H1 (cell line): ENCODE results near the gene SYDE1. TPM values are rescaled to one million over a fixed set of nuclear protein-coding genes. Genes with fewer than 3 reads are reported as not detected.

Experiments
- CTCF ChIA-PET: fragments of 300-600 bp; sonication (Branson Sonifier 250); formaldehyde crosslinking; loops from one replicate; lab custom pipeline; 2021; ENCODE audit not compliant: partially characterized antibody; lab: Charles Lee
- POLR2A ChIA-PET: fragments of 300-600 bp; sonication (Branson Sonifier 250); formaldehyde crosslinking; loops from one replicate; lab custom pipeline; 2021; ENCODE audit warnings: inconsistent platforms; ENCODE audit not compliant: partially characterized antibody; lab: Charles Lee
- DNase-seq, 2 experiments: peaks; one replicate each; pipeline versions ENCODE4 v3.0.0 to v3.0.0-alpha.2; 2010 to 2022; ENCODE audit warnings: low spot score in 2 of 2, low read depth in 1 of 2, mixed read lengths in 1 of 2
- FAIRE-seq: peaks from 2 replicates; lab custom pipeline; 2011; peaks lifted over from hg19 to GRCh38; lab: Jason Lieb, UNC
- H2AFZ ChIP-seq: 2 replicates; pipeline ENCODE4 v1.8.1; 2012; ENCODE audit warnings: low read length, inconsistent platforms
- H2AK5ac ChIP-seq: 2 replicates; pipeline ENCODE4 v1.6.1; 2013; ENCODE audit warnings: low read depth, low read length
- H2BK120ac ChIP-seq: replicated peaks from 2 replicates; pipeline ENCODE3; 2013; ENCODE audit warnings: low read depth, low read length, inconsistent platforms
- H2BK12ac ChIP-seq: 2 replicates; pipeline ENCODE4 v1.6.1; 2013; ENCODE audit warnings: low read depth, low read length
- H2BK15ac ChIP-seq: 2 replicates; pipeline ENCODE4 v1.6.1; 2013; ENCODE audit warnings: low read length
- H2BK20ac ChIP-seq: 2 replicates; pipeline ENCODE4 v1.6.1; 2013; ENCODE audit warnings: low read length
- H2BK5ac ChIP-seq: 2 replicates; pipeline ENCODE4 v1.6.1; 2013; ENCODE audit warnings: low read depth, low read length
- H3K14ac ChIP-seq: 2 replicates; pipeline ENCODE4 v1.6.1; 2013; ENCODE audit warnings: inconsistent platforms; ENCODE audit not compliant: insufficient read length
- H3K18ac ChIP-seq: 2 replicates; pipeline ENCODE4 v1.6.1; 2013; ENCODE audit warnings: low read length; ENCODE audit errors: extremely low read depth
- H3K23ac ChIP-seq: 2 replicates; pipeline ENCODE4 v1.6.1; 2013; ENCODE audit warnings: inconsistent platforms; ENCODE audit not compliant: insufficient read length
- H3K23me2 ChIP-seq: 2 replicates; pipeline ENCODE4 v1.6.1; 2013; ENCODE audit warnings: low read depth, low read length
- H3K27ac ChIP-seq: 2 replicates; pipeline ENCODE4 v1.6.1; 2011; ENCODE audit warnings: low read depth, low read length, inconsistent platforms
- H3K27me3 ChIP-seq, 4 experiments: replicated peaks in 1 of 4; 1 replicate in 1 of 4; 2 replicates in 3 of 4; pipeline versions ENCODE4 v1.6.1 to v1.8.1; 2011 to 2013; ENCODE audit warnings: low read length in 3 of 4, mild to moderate bottlenecking in 3 of 4, inconsistent platforms in 2 of 4, mixed read lengths in 2 of 4, moderate library complexity in 1 of 4; ENCODE audit not compliant: control insufficient read depth in 3 of 4, insufficient read depth in 3 of 4; ENCODE audit errors: extremely low read depth in 1 of 4
- H3K36me3 ChIP-seq, 4 experiments: 2 replicates each; pipeline versions ENCODE4 v1.6.1 to v1.8.1; 2011 to 2013; ENCODE audit warnings: mild to moderate bottlenecking in 4 of 4, low read length in 3 of 4, moderate library complexity in 2 of 4, control low read depth in 1 of 4, inconsistent platforms in 1 of 4; ENCODE audit not compliant: insufficient read depth in 4 of 4, control insufficient read depth in 2 of 4
- H3K4ac ChIP-seq: replicated peaks from 2 replicates; pipeline ENCODE3; 2013; ENCODE audit warnings: low read length, low read depth, mixed read lengths, inconsistent platforms; ENCODE audit not compliant: insufficient read length
- H3K4me1 ChIP-seq, 4 experiments: replicated peaks in 1 of 4; 1 replicate in 1 of 4; 2 replicates in 3 of 4; pipeline versions ENCODE4 v1.6.1 to v1.8.1; 2011 to 2013; ENCODE audit warnings: low read length in 3 of 4, inconsistent platforms in 2 of 4, mixed read lengths in 1 of 4; ENCODE audit not compliant: insufficient read depth in 4 of 4, control insufficient read depth in 3 of 4
- H3K4me2 ChIP-seq, 2 experiments: 2 replicates each; pipeline versions ENCODE4 v1.6.1 to v1.8.1; 2011 to 2013; ENCODE audit warnings: low read depth in 2 of 2, low read length in 2 of 2, control low read depth in 1 of 2, inconsistent platforms in 1 of 2, mild to moderate bottlenecking in 1 of 2; ENCODE audit not compliant: insufficient read depth in 1 of 2
- H3K4me3 ChIP-seq, 4 experiments: fragments of 200-600, 300-600 bp in 1 of 4; sonication (generic), shearing (Covaris generic), sonication (Bioruptor Twin) in 1 of 4; 2 replicates each; pipeline versions ENCODE4 v1.5.1 to v1.8.1; 2011 to 2016; ENCODE audit warnings: low read length in 4 of 4, low read depth in 3 of 4, control low read depth in 2 of 4, inconsistent platforms in 2 of 4, mild to moderate bottlenecking in 2 of 4, mixed read lengths in 1 of 4, moderate library complexity in 1 of 4; ENCODE audit not compliant: insufficient read depth in 2 of 4; ENCODE audit errors: extremely low read depth in 1 of 4
- H3K56ac ChIP-seq: replicated peaks from 2 replicates; pipeline ENCODE3; 2013; ENCODE audit warnings: low read depth, mild to moderate bottlenecking, mixed read lengths, low read length, inconsistent platforms; ENCODE audit not compliant: insufficient read length
- H3K79me1 ChIP-seq: 2 replicates; pipeline ENCODE4 v1.6.1; 2013; ENCODE audit warnings: low read depth, low read length, control low read depth
- H3K79me2 ChIP-seq, 2 experiments: 2 replicates each; pipeline versions ENCODE4 v1.6.1 to v1.8.1; 2012 to 2013; ENCODE audit warnings: low read length in 2 of 2, mild to moderate bottlenecking in 2 of 2, inconsistent platforms in 1 of 2; ENCODE audit not compliant: insufficient read depth in 2 of 2, control insufficient read depth in 1 of 2
- H3K9ac ChIP-seq, 4 experiments: replicated peaks in 1 of 4; 1 replicate in 1 of 4; 2 replicates in 3 of 4; pipeline versions ENCODE4 v1.6.1 to v1.8.1; 2011 to 2013; ENCODE audit warnings: low read depth in 3 of 4, low read length in 3 of 4, control low read depth in 2 of 4, mild to moderate bottlenecking in 2 of 4, moderate library complexity in 2 of 4, inconsistent platforms in 1 of 4; ENCODE audit errors: extremely low read depth in 1 of 4
- H3K9me3 ChIP-seq, 2 experiments: 2 replicates each; pipeline versions ENCODE4 v1.6.1 to v1.8.1; 2012 to 2013; ENCODE audit warnings: mild to moderate bottlenecking in 2 of 2, moderate library complexity in 2 of 2, control low read depth in 1 of 2, inconsistent platforms in 1 of 2, low read depth in 1 of 2, low read length in 1 of 2, mixed read lengths in 1 of 2; ENCODE audit not compliant: insufficient read depth in 2 of 2
- H4K20me1 ChIP-seq, 2 experiments: replicated peaks in 1 of 2; 2 replicates each; pipeline versions ENCODE3 to v1.8.1; 2011 to 2013; ENCODE audit warnings: inconsistent platforms in 2 of 2, low read length in 2 of 2, mild to moderate bottlenecking in 1 of 2; ENCODE audit not compliant: insufficient read depth in 2 of 2, control insufficient read depth in 1 of 2
- H4K5ac ChIP-seq: 2 replicates; pipeline ENCODE4 v1.6.1; 2013; ENCODE audit warnings: low read length, low read depth, mixed read lengths, inconsistent platforms; ENCODE audit not compliant: insufficient read length
- H4K8ac ChIP-seq: 2 replicates; pipeline ENCODE4 v1.8.0; 2013; ENCODE audit warnings: mild to moderate bottlenecking, moderate library complexity, low read length, inconsistent platforms; ENCODE audit not compliant: insufficient read depth; ENCODE audit errors: extremely low read depth
- H4K91ac ChIP-seq: replicated peaks from 2 replicates; pipeline ENCODE3; 2013; ENCODE audit warnings: low read length, mixed read lengths, inconsistent platforms; ENCODE audit not compliant: insufficient read length
- CHD2 ChIP-seq: IDR thresholded peaks from 2 replicates; pipeline ENCODE4 v1.6.1; 2012; ENCODE audit warnings: low read length, improper control_type of control experiment
- GABPA ChIP-seq: IDR thresholded peaks from 2 replicates; pipeline ENCODE4 v1.6.1; 2011; ENCODE audit warnings: mild to moderate bottlenecking, low read length, moderate library complexity, borderline replicate concordance; ENCODE audit not compliant: insufficient read depth
- HDAC6 ChIP-seq: IDR thresholded peaks from one replicate; pipeline ENCODE4 v1.7.1; 2012; ENCODE audit warnings: low read depth, mild to moderate bottlenecking, inconsistent platforms, low read length, moderate library complexity
- POLR2A ChIP-seq, 2 experiments: IDR thresholded peaks; 1 replicate in 1 of 2; 2 replicates in 1 of 2; pipeline ENCODE4 v1.6.1; 2011; ENCODE audit warnings: low read depth in 2 of 2, low read length in 2 of 2, mild to moderate bottlenecking in 2 of 2; ENCODE audit errors: control extremely low read depth in 1 of 2
- RFX5 ChIP-seq: IDR thresholded peaks from 2 replicates; pipeline ENCODE4 v1.6.1; 2011; ENCODE audit warnings: low read depth, low read length, improper control_type of control experiment, borderline replicate concordance
- SUZ12 ChIP-seq: fragments of 200-600 bp; sonication (generic); IDR thresholded peaks from 2 replicates; pipeline ENCODE4 v1.6.1; 2012; ENCODE audit warnings: mild to moderate bottlenecking, inconsistent platforms, low read length, moderate library complexity, mixed read lengths
- TEAD4 ChIP-seq: IDR thresholded peaks from 2 replicates; pipeline ENCODE4 v1.6.1; 2012; ENCODE audit warnings: low read depth, low read length, inconsistent platforms, mixed read lengths
- ZNF274 ChIP-seq: IDR thresholded peaks from 2 replicates; pipeline ENCODE4 v1.7.0; 2012; ENCODE audit warnings: low read length, borderline replicate concordance; ENCODE audit errors: extremely low read depth
- WGBS, 2 experiments: shearing (Covaris generic) in 1 of 2; methylation state at CpG; one replicate each; pipeline versions ENCODE4 v1.1.6 to v1.1.7; 2013 to 2015; ENCODE audit warnings: low lambda C conversion rate in 2 of 2, mixed read lengths in 2 of 2, inconsistent platforms in 1 of 2, low coverage in 1 of 2, missing lambda C conversion rate in 1 of 2; ENCODE audit not compliant: insufficient replicate concordance in 2 of 2, insufficient coverage in 1 of 2, insufficient read length in 1 of 2; ENCODE audit errors: extremely low coverage in 1 of 2, missing lambda C conversion rate in 1 of 2; 5-methylcytosine and 5-hydroxymethylcytosine counted together
- polyA plus RNA-seq, 7 experiments: library from polyadenylated mRNA; depleted of rRNA in 3 of 7; stranded (reverse) in 5 of 7; unstranded in 2 of 7; fragments of >200 nt in 5 of 7; fragments of 200-250 nt in 2 of 7; gene quantifications; 1 replicate in 5 of 7; 2 replicates in 1 of 7; 4 replicates in 1 of 7; pipeline versions ENCODE4 v1.2.1 to v1.2.3, GENCODE V29; 2011 to 2013; ENCODE audit warnings: missing spikeins in 2 of 7, mixed read lengths in 2 of 7
- total RNA-seq: library from RNA; stranded (reverse); fragmentation: NEBNext Ultra II Directional; extraction: Animal tissue kit (Norgen Biotek cat#: 25700); gene quantifications from 2 replicates; pipeline ENCODE4 v1.2.1, GENCODE V29; 2021
- TF ChIP-seq, protein P1 (sequence below): IDR thresholded peaks from 2 replicates; pipeline ENCODE4 v1.6.1; 2012; ENCODE audit warnings: inconsistent platforms

The SYDE1 gene
- total and polyA plus RNA-seq, 2 of the 8 experiments (the other 6 are each of a cell fraction or from before 2014, with no cell fraction given) = 12.0 to 16.8 TPM

DNA sequence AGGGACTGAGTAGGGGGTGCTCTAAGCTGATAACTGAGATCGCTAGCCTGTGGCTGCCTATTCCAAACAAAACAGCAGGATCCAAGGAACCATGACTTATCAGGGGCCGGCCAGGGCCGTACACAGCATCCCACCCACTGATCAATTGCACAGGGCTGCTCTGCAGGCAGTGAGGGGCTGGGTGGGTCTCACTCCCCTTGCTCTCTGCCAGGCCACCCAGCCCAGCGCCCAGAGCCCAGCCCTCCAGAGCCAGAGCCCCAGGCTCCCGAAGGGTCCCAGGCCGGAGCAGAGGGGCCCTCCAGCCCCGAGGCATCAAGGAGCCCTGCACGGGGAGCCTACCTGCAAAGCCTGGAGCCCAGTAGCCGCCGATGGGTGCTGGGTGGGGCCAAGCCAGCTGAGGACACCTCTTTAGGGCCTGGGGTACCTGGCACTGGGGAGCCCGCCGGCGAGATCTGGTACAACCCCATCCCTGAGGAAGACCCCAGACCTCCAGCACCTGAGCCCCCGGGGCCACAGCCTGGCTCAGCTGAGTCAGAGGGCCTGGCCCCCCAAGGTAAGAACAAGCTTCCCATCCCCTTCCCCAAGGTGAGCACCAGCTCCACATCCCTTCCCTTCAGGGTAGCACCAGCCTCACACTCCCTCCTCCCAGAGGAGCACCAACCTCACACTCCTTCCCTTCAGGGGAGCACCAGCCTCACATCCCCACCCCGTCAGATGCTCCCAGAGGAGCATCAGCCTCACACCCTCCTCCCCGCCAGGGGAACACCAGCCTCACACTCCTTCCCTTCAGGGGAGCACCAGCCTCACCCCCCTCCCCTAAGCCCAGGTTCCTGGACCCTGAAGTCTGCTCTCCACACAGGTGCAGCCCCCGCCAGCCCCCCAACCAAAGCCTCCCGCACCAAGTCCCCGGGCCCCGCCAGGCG is 1.9 kb downstream of the SYDE1 start:
- no peak for FAIRE-seq
- H3K9ac ChIP-seq = no peak overlapping the region
- H3K23ac ChIP-seq = no peak overlapping the region
- POLR2A ChIA-PET = interaction anchor here (1.1 to 7.9 kb wide), 7 partner anchors 9 to 310 kb away, joined by 4 to 67 read pairs (median 7); a partner anchor contains a TSS
- H3K18ac ChIP-seq = no peak overlapping the region
- peak overlapping the region; percentile 84; the same call in 1 of the 2 replicates for H2BK12ac ChIP-seq
- H3K56ac ChIP-seq = no peak overlapping the region
- H2BK120ac ChIP-seq = no peak overlapping the region
- H2BK15ac ChIP-seq = 0 out of 2 replicates have a peak overlapping the region, but pooled peaks have one; percentile 61
- H3K14ac ChIP-seq = no peak overlapping the region
- no peak overlapping the region for H2BK20ac ChIP-seq
- H4K20me1 ChIP-seq = peaks cover 0 to 6% of the 10 kb centered on the region in 2 experiments
- H3K79me1 ChIP-seq = no peaks in the 10 kb centered on the region; the same call in 1 of the 2 replicates
- 0 out of 8 replicates have a peak overlapping the region, but pooled peaks of 1 of the 4 experiments have one; percentile 96 for H3K4me3 ChIP-seq
- no peak overlapping the region; the same call in 1 of the 2 replicates for H3K27ac ChIP-seq
- TF ChIP-seq GABPA = no peak
- TF ChIP-seq, protein P1, sequence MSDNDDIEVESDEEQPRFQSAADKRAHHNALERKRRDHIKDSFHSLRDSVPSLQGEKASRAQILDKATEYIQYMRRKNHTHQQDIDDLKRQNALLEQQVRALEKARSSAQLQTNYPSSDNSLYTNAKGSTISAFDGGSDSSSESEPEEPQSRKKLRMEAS = no peak
- no peak for TF ChIP-seq TEAD4
- TF ChIP-seq SUZ12 = no peak
- no peak for TF ChIP-seq POLR2A (IDR thresholded peaks at IDR 0.05; ENCODE audit: control extremely low read depth in 1 of 2, low read depth in 2 of 2, low read length in 2 of 2)
- TF ChIP-seq ZNF274 = no peak
- no peak for TF ChIP-seq RFX5
- TF ChIP-seq CHD2 = no peak
- no peak for TF ChIP-seq HDAC6
- TF ChIP-seq, all 59 proteins: peak for 0
- Histone ChIP-seq H2AFZ (no peak overlapping the region), H2AK5ac (peak overlapping the region; percentile 86; the same call in 1 of the 2 replicates), H3K27me3 (no peaks in the 10 kb centered on the region), H3K79me2 (peaks cover 0 to 11% of the 10 kb centered on the region in 2 experiments; a peak in 2 of 4 replicates), H4K5ac (no peak overlapping the region), H4K8ac (no peak overlapping the region), H3K23me2 (peaks cover 13% of the 10 kb centered on the region), H3K4me1 (peaks cover 4 to 10% (median 6%) of the 10 kb centered on the region in 4 experiments), H2BK5ac (peak overlapping the region; percentile 93; the same call in 1 of the 2 replicates), H3K4ac (no peak overlapping the region), H3K4me2 (peak overlapping the region; percentile 82 to 89), H3K36me3 (peaks cover 15 to 49% (median 33%) of the 10 kb centered on the region in 4 experiments), H3K9me3 (peaks cover 4 to 9% of the 10 kb centered on the region in 2 experiments; a peak in 3 of 4 replicates), H4K91ac (no peak overlapping the region)
- CTCF ChIA-PET = interaction anchor here (1.1 to 3.2 kb wide), 4 partner anchors 9 to 69 kb away, joined by 3 to 16 read pairs (median 4); no protein-coding TSS in a partner anchor
- WGBS, 2 experiments = 92% methylated on average over 16 of the region's 21 CpGs; no CpG with 5 or more reads in 1 of the 2 experiments
- DNase-seq = no peak
